Type B pancreatic cell (in vitro differentiated cells): ENCODE results near the gene RAPGEF4. TPM values are rescaled to one million over a fixed set of nuclear protein-coding genes. Genes with fewer than 3 reads are reported as not detected.

ENCODE experiments used
- DNase-seq: peaks from one replicate; pipeline ENCODE4 v3.0.0; 2021; ENCODE audit warnings: mixed read lengths; ENCODE audit not compliant: unreplicated experiment; ENCODE audit errors: extremely low spot score
- H3K27ac Mint-ChIP-seq: 2 replicates; pipeline ENCODE4 v1.8.0; 2021; ENCODE audit warnings: mild to moderate bottlenecking, mixed read lengths
- H3K27me3 Mint-ChIP-seq: 2 replicates; pipeline ENCODE4 v1.8.0; 2021; ENCODE audit warnings: mixed read lengths
- H3K36me3 Mint-ChIP-seq: 2 replicates; pipeline ENCODE4 v1.8.0; 2021; ENCODE audit warnings: mixed read lengths
- H3K4me1 Mint-ChIP-seq: one replicate; pipeline ENCODE4 v1.8.0; 2021; ENCODE audit warnings: mixed read lengths; ENCODE audit not compliant: unreplicated experiment
- H3K4me3 Mint-ChIP-seq: 2 replicates; pipeline ENCODE4 v1.8.0; 2021; ENCODE audit warnings: mild to moderate bottlenecking, mixed read lengths
- H3K9me3 Mint-ChIP-seq: 2 replicates; pipeline ENCODE4 v1.8.0; 2021; ENCODE audit warnings: mixed read lengths
- total RNA-seq: library from RNA; stranded (reverse); gene quantifications from 2 replicates; pipeline ENCODE4 v1.2.1, GENCODE V29; 2021; ENCODE audit warnings: low replicate concordance
- TF ChIP-seq, protein P1 (sequence below): fragments of 200-600 bp; sonication (generic); conservative IDR thresholded peaks from 2 replicates; pipeline ENCODE4 v1.5.0; 2021; ENCODE audit warnings: antibody characterized with exemption, mild to moderate bottlenecking

Gene RAPGEF4
- total RNA-seq, 1 donor from 2014 or later, result 4.3 TPM

DNA sequence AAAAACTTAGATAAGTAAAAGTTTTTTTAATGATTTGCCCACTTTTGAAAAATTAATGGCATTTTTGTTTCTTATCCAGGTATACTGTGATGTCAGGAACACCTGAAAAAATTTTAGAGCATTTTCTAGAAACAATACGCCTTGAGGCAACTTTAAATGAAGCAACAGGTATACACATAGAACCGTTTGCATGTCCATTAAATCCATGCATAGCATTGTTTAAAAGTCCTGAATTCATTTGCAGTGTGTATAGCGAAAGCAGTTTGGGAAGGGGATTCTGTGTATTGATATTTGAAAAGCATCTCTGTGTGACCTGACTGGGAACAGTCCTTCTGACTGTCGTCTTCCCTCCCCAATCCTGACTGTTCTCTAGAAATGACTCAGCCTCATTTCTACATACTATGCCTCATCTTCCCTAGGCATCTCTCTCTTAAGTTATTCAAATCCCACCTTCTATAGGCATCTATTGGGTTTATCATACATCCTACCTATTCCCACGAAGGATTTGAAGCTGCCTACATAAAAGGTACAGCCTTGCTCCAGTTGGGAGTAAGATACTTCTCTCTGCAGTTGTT is 260.8 kb downstream of the RAPGEF4 start:
- no peak for DNase-seq
- Mint-ChIP-seq H3K9me3 (peaks cover 4% of the 10 kb centered on the region), H3K4me1 (peaks cover 20% of the 10 kb centered on the region), H3K27me3 (no peaks in the 10 kb centered on the region), H3K27ac (peak overlapping the region; percentile 83), H3K4me3 (no peak overlapping the region), H3K36me3 (no peaks in the 10 kb centered on the region)
- TF ChIP-seq, protein P1, sequence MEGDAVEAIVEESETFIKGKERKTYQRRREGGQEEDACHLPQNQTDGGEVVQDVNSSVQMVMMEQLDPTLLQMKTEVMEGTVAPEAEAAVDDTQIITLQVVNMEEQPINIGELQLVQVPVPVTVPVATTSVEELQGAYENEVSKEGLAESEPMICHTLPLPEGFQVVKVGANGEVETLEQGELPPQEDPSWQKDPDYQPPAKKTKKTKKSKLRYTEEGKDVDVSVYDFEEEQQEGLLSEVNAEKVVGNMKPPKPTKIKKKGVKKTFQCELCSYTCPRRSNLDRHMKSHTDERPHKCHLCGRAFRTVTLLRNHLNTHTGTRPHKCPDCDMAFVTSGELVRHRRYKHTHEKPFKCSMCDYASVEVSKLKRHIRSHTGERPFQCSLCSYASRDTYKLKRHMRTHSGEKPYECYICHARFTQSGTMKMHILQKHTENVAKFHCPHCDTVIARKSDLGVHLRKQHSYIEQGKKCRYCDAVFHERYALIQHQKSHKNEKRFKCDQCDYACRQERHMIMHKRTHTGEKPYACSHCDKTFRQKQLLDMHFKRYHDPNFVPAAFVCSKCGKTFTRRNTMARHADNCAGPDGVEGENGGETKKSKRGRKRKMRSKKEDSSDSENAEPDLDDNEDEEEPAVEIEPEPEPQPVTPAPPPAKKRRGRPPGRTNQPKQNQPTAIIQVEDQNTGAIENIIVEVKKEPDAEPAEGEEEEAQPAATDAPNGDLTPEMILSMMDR, result no peak

DNA sequence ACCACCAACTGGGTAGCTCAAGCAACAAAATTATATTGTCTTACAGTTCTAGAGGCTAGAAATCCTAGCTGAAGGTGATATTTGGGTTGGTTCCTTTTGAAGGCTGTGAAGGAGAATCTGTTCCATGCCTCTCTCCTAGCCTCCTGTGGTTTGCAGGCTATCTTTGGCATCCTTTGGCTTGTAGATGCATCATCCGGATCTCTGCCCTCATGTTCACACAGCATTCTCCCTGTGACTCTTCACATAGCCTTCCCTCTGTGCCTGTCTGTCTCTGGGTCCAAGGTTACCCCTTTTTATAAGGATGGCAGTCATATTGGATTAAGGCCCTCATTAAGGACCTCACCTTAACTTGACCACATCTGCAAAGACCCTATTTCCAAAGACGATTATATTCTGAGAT is 261.4 kb downstream of the RAPGEF4 start:
- TF ChIP-seq, protein P1, result no peak
- no peaks in the 10 kb centered on the region for H3K36me3 Mint-ChIP-seq
- peaks cover 4% of the 10 kb centered on the region for H3K9me3 Mint-ChIP-seq
- no peak for DNase-seq
- H3K4me3 Mint-ChIP-seq, result no peak overlapping the region
- H3K4me1 Mint-ChIP-seq, result peaks cover 20% of the 10 kb centered on the region
- H3K27ac Mint-ChIP-seq, result no peak overlapping the region
- H3K27me3 Mint-ChIP-seq, result no peaks in the 10 kb centered on the region

DNA sequence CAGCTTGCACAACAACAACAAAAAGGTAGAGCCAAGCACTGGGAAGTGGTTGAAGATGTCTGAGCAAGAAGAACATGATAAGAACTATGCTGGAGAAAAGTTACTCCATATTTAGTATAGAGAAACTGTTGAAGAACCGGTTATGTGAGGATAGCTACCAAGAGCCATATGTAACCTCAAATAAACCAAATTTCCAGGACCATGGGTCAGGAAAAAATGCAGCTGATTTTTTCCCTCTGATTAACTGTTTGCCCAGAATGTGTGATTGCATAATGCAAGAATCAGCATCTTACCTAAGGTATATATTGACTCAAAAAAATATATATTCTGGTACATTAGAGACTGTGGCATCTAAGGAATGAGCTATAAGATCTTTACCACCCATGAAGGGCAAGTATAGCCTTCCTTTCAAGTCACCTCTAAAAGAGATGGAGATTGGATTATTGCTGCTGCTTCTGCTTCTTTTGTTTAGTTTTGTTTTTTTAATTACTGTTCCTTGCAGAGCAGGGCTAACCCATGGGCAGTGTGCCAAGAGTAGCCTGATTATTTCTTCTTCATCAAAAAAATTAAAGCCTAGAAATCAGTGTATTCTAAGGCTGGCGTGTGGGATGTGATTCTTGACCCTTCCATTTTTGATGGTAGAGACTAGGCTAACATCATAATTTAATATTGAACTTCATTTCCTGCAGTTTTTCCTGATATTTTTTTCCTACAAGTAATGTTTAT is 263.1 kb downstream of the RAPGEF4 start:
- TF ChIP-seq, protein P1, result no peak

DNA sequence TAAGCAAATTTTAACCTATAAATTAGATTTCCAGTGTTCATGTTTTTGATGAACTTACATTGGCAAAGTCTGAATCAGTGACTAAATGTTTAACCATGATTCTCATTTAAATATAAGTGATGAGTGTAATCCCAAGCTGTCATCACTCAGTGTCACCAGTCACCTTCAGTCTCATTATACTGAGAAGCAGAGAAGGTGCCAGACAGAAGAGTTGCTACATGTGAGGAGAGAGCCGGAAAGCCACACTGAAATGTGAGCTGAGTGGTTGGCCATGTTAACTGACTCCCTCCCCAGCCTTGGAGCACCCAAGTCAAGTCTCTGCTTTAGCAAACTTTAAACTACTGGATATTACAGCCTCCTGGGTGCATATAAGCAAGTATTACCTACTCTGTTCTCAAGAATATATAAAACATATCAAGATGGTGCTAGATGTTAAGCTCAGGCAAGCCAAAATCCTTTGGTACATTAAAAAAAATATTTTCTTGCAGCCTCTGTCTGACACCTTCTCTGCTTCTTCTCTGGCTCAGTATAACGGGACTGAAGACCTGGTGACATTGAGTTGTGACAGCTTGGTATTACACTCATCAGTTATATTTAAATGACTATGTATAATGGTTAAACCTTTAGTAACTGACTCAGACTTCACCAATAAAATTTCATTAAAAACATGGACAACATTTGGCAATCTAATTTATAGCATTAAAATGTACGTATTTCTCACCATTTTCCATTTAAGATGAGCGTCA is 264.2 kb downstream of the RAPGEF4 start:
- Mint-ChIP-seq H3K4me1 (peaks cover 18% of the 10 kb centered on the region), H3K36me3 (no peaks in the 10 kb centered on the region), H3K9me3 (peaks cover 4% of the 10 kb centered on the region), H3K27me3 (no peaks in the 10 kb centered on the region), H3K27ac (no peak overlapping the region), H3K4me3 (no peak overlapping the region)
- TF ChIP-seq, protein P1, result no peak
- DNase-seq, result no peak

More for the DNA sequence above, 263.1 kb downstream of the RAPGEF4 start:
- no peak overlapping the region for H3K27ac Mint-ChIP-seq
- no peaks in the 10 kb centered on the region for H3K27me3 Mint-ChIP-seq
- H3K9me3 Mint-ChIP-seq, result peaks cover 4% of the 10 kb centered on the region
- H3K36me3 Mint-ChIP-seq, result no peaks in the 10 kb centered on the region
- no peak for DNase-seq
- peaks cover 28% of the 10 kb centered on the region for H3K4me1 Mint-ChIP-seq
- no peak overlapping the region for H3K4me3 Mint-ChIP-seq

DNA sequence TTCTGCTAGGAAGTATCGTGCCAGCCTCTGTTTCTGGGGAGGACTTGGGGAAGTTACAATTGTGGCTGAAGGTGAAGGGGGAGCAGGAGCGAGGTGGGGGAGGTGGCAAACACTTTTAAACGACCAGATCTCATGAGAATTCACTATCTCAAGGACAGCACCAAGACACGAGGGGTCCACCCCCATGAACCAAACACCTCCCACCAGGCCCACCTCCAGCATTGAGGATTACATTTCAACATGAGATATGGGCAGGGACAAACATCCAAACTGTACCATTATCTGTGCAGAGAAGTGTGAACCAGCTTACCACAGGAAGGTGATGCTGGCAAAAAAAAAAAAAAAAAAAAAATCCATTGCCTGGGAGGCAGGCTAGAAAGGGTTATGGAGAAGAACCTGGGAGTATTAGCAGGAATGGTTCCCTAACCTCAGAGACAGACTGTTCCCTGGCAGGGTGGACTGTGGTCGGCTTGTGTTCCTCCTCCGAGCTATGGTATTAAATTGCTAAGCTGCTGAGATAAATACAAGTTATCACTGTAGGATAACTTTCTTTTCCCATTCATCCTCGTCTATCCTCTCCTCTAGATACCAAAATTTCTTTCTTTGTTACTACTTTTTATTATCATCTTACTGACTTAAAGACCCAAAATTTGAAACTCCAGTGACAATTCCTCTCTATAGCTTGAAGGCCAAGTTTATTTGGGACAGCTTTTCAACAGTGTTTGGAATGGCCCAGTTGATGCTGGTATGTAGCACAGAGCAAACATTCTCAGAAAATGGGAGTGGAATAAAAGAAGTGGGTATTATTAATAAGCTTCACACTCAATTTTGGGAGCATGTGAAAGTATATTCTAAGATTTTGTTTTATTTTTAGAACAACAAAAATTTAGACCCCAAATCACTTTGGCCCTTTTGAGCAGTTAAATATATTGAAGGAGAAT is 266.3 kb downstream of the RAPGEF4 start:
- no peak overlapping the region for H3K4me3 Mint-ChIP-seq
- H3K4me1 Mint-ChIP-seq, result peaks cover 8% of the 10 kb centered on the region
- TF ChIP-seq, protein P1, result no peak
- no peaks in the 10 kb centered on the region for H3K36me3 Mint-ChIP-seq
- no peak for DNase-seq
- no peaks in the 10 kb centered on the region for H3K27me3 Mint-ChIP-seq
- no peak overlapping the region for H3K27ac Mint-ChIP-seq
- peaks cover 4% of the 10 kb centered on the region for H3K9me3 Mint-ChIP-seq
